Fibroblast of skin of right biceps (primary cell): ENCODE results near the gene DNAH6.
A peak's percentile ranks its signal among the peaks of the same experiment; 100 is the strongest.

ENCODE experiments used
- DNase-seq: peaks from one replicate; pipeline ENCODE4 v3.0.0-alpha.2; 2013

DNAH6 gene

GRCh38 chr2:84701880-84702279, 185.6 kb downstream of the DNAH6 start:
- peak; percentile 66 for DNase-seq

GRCh38 chr2:84702941-84703340, 186.6 kb downstream of the DNAH6 start:
- DNase-seq: no peak

GRCh38 chr2:84703831-84704230, 187.5 kb downstream of the DNAH6 start:
- DNase-seq: no peak

GRCh38 chr2:84704505-84705244, 188.4 kb downstream of the DNAH6 start:
- DNase-seq: no peak

- DNase-seq: no peak
Measured at GRCh38 chr2:84705858-84706257, 189.6 kb downstream of the DNAH6 start.

DNA sequence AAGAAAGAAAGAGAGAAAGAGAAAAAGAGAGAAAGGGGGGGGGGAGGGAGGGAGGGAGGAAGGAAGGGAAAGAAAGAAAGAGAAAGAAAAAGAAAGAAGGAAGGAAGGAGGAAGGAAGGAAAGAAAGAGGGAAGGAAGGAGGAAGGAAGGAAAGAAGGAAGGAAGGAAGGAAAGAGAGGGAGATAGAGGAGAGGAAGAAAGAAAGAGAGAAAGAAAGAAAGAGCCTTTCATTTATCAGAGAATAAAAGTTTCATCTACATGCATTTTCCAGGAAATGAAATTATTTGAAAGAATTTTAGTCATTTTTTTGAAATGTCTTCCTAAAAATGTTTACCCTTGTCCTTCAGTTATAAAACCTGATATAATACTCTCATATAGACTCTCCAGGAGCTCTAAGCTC, 192.1 kb downstream of the DNAH6 start:
- no peak for DNase-seq

DNA sequence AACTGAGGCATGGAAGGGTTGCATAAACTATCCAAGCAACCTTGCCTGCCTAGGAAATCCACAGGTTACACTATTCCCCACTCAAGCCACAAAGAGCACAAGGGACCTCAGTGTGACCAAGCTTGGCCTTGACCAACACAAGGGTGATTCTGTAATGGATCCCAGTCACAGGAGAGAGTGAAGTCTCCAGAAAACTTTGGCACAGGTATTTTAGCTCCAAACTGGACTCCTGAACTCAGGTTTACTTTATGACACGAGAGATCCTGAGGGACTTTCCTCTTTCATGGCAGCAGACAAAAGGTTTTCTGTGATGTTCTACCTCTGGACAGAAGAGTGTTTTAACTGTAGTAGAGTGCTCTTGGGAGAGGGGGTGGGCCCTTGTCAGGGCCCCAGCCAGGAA, 195.4 kb downstream of the DNAH6 start:
- no peak for DNase-seq

DNA sequence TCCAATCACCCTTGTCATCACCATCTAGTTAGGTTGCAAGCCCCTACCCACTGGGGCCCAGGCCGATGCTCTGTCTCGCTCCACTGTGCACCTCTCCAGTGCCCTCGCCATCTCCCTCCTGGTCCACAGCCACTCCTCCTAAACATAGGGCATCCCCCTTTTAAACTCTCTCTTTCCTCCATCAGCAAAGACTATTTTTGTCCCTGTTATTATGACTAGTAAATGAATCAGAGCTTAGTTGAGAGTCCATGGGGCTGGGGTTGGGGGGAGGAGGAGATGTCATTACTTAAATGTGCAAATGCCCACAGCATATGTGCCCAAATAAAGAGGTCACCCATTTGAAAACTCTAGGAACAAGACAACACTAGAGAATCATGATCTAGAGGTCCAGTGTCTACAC, 197.1 kb downstream of the DNAH6 start:
- DNase-seq: peak; percentile 33

GRCh38 chr2:84716564-84716963, 200.3 kb downstream of the DNAH6 start:
- no peak for DNase-seq

DNA sequence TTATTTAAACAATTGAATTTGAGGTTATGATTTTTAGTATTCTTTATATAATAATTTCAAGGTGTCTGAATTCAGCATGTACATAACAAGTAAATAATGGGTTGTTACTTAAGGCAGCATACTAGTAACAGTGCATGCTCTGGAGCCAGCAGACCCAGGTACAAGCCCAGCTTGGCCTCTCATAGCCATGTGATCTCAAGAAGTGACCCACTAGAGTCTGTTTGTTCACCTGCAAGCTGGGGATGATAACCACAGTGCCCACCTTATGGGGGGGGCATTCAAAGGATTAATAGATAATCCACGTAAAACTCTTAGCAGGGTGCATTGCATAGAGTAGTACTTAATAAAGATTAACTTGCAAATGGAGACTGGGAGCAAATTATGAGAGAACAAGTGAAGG, 201.0 kb downstream of the DNAH6 start:
- no peak for DNase-seq

- DNase-seq: no peak
Measured at GRCh38 chr2:84719434-84719833, 203.1 kb downstream of the DNAH6 start.

DNA sequence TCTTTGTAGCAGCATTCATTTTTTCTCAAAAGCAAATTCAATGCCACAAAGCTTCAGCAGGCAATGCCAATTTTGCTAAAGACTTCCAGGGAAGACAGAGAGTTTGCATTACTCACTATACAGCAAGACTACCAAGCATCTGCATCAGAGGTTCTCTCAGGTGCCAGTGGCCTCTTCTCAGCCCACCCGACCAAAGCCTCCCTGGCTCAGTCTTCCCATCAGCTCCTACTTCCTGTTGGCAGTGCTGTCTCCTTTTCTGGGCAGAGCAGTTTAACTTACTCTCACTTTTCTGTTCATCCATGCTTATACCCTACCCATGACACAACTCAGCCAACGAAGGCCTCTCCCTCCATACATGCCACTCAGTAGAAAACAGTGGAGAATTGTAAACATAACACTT, 207.5 kb downstream of the DNAH6 start:
- DNase-seq: no peak

- DNase-seq: no peak
Measured at GRCh38 chr2:84725717-84726116, 209.4 kb downstream of the DNAH6 start.

DNA sequence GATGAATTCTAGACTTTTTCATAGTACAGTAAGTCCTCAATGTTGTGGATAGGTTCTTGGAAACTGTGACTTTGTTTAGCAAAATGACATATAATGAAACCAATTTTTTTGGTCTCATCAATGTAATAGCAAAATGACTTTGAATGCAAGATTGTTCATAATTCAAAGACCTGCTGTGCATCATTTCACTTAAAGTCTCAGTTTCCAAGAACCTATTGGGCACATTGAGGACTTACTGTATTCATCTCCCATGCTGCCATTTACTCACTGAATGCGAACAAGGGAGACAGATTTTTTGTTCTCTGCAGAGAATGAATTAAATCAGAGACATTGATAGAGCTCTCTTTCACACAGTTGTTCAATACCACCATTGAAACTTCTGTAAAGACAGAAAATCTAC, 211.0 kb downstream of the DNAH6 start:
- no peak for DNase-seq

DNA sequence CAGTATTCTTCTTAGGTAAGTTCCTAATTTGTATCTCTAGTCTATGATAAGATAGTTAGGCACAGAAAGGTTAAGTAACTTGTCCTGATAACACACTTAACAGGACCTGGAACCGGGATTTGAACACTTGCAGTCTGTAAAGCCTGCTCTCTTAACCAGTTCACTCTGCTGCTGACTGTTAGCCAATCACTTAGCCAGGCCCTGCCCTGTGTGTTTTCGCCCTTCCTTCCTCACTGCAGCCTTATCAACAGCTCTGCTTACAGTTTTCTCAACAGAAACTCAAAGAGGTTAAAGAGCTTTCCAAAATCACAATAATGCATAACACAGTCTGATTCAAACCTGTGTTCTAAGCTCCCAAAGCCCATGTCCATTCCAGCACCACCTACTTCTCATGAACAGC, 212.9 kb downstream of the DNAH6 start:
- DNase-seq: no peak

GRCh38 chr2:84731185-84731584, 214.9 kb downstream of the DNAH6 start:
- DNase-seq: no peak

- DNase-seq: no peak
Measured at GRCh38 chr2:84732897-84733778, 216.8 kb downstream of the DNAH6 start.

DNA sequence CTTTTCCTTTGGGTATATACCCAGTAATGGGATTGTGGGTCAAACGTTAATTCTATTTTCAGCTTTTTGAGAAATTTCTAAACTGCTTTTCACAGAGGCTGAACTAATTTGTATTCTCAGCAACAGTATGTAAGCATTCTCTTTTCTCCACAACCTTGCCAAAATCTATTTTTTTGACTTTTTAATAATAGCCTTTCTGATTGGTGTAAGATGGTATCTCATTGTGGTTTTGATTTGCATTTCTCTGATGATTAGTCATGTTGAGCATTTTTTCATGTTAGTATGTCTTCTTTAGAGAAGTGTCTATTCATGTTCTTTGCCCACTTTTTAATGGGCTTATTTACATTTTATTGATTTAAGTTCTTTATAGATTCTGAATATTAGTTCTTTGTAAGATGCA, 219.1 kb downstream of the DNAH6 start:
- peak; percentile 18 for DNase-seq

DNA sequence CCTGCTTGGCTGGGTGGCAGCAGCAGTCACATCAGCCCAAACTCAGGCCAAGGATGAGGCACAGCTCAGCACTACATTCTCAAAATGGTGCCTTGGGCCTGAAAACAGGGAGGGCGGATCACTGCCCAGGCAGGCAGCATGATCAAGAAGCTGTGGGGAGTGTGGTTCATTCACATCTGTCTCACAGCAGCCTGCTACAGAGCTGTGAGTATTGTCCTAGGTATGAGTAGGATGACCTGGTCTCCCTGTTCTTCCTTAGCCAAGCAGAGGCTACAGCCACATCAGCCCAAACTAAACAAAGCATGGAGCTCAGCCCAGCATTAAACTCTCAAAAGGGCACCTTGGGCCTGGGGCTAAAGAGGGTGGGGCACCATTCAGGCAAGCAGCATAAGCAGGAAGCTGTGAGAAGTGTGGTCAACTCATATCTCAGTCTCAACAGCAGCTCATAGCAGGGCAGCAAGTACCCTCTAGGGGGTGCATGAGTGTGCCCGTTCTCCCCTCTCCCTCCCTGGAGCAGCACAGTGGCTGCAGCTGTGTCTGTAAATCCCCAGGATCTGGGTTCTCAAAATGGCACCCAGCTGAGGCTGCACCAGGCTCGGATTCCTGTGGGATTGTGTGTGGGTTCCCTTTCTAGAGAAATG, 225.0 kb downstream of the DNAH6 start:
- peak; percentile 2 for DNase-seq

DNA sequence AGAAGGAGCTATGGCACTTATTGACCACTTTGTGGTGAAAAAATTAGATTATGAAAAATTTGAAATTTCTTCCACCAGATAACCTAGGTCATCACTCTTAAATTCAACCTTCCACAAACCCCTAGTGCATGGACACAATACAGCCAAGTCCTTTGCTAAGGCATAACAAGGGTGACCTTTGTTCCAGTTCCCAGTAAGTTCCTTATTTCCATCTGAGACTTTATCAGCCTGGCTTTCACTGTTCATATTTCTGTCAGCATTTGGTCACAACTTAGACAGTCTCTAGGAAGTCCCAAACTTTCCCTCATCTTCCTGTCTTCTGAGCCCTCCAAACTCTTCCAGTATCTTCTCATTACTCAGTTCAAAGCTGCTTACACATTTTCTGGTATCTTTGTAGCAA, 232.0 kb downstream of the DNAH6 start:
- DNase-seq: no peak

GRCh38 chr2:84749442-84749841, 233.1 kb downstream of the DNAH6 start:
- no peak for DNase-seq

GRCh38 chr2:84755096-84755495, 238.8 kb downstream of the DNAH6 start:
- no peak for DNase-seq

DNA sequence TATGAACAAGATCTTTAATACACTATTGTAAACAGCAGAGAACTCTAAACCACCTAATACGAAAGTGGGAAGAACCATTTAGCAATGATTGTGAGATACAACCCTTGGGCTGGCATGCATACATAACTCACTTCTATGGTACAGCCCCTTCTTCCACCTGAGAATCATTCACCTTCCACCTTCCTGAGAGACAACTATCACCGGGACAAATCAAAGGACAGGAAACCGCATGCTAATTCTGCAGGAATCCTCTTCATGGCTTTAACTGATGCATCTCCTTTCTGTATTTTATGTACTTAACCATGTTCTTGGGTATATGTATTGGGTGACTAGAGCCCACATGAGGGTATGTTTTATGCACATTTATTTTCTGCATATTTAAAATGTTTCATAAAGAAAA, 241.3 kb downstream of the DNAH6 start:
- DNase-seq: no peak

DNA sequence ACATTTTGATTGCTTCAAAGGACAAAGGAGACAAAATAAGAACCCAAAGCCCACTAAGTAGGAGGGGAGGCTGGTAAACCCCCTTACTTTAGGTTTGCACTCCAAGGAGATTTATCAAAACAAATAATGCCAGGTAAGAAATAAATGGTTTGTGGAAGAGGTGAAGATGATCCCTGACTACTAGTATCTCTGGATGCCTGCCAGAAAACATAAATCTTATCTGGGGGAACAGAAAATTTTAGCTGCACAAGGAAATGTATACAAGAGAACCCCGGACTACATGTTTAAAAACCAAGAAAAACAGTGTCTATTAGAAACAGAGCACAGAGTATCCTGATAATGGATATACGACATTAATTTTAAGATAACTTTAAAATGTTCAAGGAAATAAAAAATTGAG, 250.5 kb downstream of the DNAH6 start:
- DNase-seq: no peak
